ENCODE results near the gene FGF18.

Gene FGF18

DNA sequence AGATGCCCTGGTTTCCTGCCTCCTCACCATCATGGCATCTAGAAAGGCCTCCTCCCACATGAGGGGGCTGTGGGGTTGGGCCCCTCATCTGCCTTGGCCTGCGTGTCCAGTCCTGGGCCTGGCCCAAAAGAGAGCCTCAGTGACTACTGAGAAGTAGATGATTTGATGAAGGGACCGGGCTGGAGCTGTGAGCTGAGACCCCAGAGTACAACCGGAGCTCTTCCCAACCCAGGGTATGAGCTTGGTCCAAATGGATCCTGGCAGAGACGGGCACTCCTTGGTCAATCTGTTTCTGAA, 62.9 kb downstream of the FGF18 start:
- peaks cover 2% of the 10 kb centered on the region for H3K4me1 ChIP-seq (ENCODE audit: control insufficient read depth, insufficient read depth, low read length)
- no peak overlapping the region for H3K4me3 ChIP-seq (ENCODE audit: insufficient read depth, low read depth, low read length)
- 79 to 84% methylated on average over 4 of the region's 4 CpGs for WGBS, 2 experiments
- H3K9me3 ChIP-seq (ENCODE audit: control insufficient read depth, low read length) = no peaks in the 10 kb centered on the region
- no peaks in the 10 kb centered on the region for H3K36me3 ChIP-seq (ENCODE audit: control insufficient read depth, insufficient read depth, low read length)
- no peaks in the 10 kb centered on the region for H3K27me3 ChIP-seq (ENCODE audit: control insufficient read depth, insufficient read depth, low read length, poor library complexity, severe bottlenecking)
- no peak overlapping the region for H3K27ac ChIP-seq (ENCODE audit: insufficient read depth, low read depth, low read length, poor library complexity, severe bottlenecking)

DNA sequence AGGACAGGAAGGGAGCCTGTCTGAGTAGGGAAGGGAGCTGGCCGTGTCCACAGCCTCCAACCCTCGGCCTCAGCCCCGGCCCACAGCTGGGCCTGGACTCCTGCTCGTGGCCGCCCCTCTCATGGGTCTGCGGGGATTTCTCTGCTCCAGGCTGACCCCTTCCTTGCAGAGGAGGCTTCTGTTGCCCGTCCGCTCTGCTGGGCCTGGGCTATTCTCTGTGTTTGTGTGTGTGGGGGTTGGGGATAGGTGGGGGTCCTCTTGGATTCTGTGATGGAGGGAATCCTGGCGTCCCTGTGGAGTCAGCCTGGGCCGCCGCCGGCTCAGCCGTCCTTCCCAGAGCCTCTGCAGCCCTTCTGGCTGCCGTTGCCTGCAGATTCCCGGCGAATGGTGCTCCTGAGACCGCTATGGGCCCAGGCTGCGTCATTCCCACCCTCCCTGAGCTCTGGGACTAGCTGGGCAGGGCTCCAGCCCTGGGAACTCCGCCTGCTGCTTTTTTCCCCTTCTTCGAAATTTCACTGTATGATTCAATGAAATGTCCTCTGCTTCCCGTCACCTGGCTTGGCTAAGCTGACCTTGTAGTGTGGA, 64.2 kb downstream of the FGF18 start:
- Histone ChIP-seq H3K27me3 (ENCODE audit: control insufficient read depth, insufficient read depth, low read length, poor library complexity, severe bottlenecking) (no peaks in the 10 kb centered on the region), H3K4me3 (ENCODE audit: insufficient read depth, low read depth, low read length) (no peak overlapping the region), H3K4me1 (ENCODE audit: control insufficient read depth, insufficient read depth, low read length) (peaks cover 2% of the 10 kb centered on the region), H3K27ac (ENCODE audit: insufficient read depth, low read depth, low read length, poor library complexity, severe bottlenecking) (no peak overlapping the region), H3K36me3 (ENCODE audit: control insufficient read depth, insufficient read depth, low read length) (no peaks in the 10 kb centered on the region), H3K9me3 (ENCODE audit: control insufficient read depth, low read length) (no peaks in the 10 kb centered on the region)
- 76 to 78% methylated on average over 21 of the region's 21 CpGs for WGBS, 2 experiments

DNA sequence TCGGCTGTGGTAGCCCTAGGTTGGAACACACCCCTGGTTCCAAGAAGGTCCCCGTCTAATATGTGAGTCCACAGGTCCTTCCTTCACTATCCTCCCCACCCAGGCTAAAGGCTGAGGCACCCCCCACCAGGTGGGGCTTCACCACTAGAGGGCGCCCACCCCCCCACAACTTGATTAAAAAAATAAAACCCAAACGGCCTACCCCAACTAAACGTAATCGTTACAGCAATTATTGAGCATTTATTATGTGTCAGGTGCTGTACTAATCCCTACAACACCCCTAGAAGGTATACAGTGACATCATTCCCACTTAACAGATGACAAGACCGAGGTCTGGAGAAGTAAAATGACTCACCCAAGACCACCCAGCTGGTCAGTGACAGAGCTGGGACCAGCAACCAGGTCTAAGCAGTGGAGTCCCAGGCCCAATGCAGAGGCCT, 65.0 kb downstream of the FGF18 start:
- no peaks in the 10 kb centered on the region for H3K9me3 ChIP-seq (ENCODE audit: control insufficient read depth, low read length)
- WGBS, 2 experiments = 66 to 68% methylated on average over 7 of the region's 7 CpGs
- no peaks in the 10 kb centered on the region for H3K36me3 ChIP-seq (ENCODE audit: control insufficient read depth, insufficient read depth, low read length)
- H3K4me3 ChIP-seq (ENCODE audit: insufficient read depth, low read depth, low read length) = no peak overlapping the region
- H3K4me1 ChIP-seq (ENCODE audit: control insufficient read depth, insufficient read depth, low read length) = peaks cover 2% of the 10 kb centered on the region
- H3K27ac ChIP-seq (ENCODE audit: insufficient read depth, low read depth, low read length, poor library complexity, severe bottlenecking) = no peak overlapping the region
- H3K27me3 ChIP-seq (ENCODE audit: control insufficient read depth, insufficient read depth, low read length, poor library complexity, severe bottlenecking) = no peaks in the 10 kb centered on the region

DNA sequence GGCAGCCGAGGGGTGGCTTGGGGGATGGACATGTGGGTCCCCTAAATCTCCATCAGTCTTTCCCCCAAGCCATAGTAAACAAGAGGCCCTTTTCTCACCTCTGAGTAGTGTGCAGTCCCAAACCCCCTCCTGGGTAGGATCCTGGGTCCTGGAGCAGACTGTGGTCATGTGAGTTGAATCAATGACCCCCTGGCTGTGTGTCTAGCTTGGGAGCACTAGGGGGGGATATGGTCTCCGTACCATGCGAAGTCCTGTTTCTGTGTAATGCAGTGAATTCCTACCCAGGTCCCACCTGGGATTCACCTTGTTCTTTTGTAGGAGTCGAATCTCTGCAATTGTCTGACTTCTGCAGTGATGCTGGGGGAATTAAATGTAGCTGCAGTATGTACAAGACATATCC, 66.2 kb downstream of the FGF18 start:
- Histone ChIP-seq H3K36me3 (ENCODE audit: control insufficient read depth, insufficient read depth, low read length) (no peaks in the 10 kb centered on the region), H3K4me1 (ENCODE audit: control insufficient read depth, insufficient read depth, low read length) (peaks cover 2% of the 10 kb centered on the region), H3K4me3 (ENCODE audit: insufficient read depth, low read depth, low read length) (no peak overlapping the region), H3K9me3 (ENCODE audit: control insufficient read depth, low read length) (no peaks in the 10 kb centered on the region), H3K27me3 (ENCODE audit: control insufficient read depth, insufficient read depth, low read length, poor library complexity, severe bottlenecking) (no peaks in the 10 kb centered on the region), H3K27ac (ENCODE audit: insufficient read depth, low read depth, low read length, poor library complexity, severe bottlenecking) (no peak overlapping the region)
- WGBS, 2 experiments = 89 to 91% methylated on average over 4 of the region's 4 CpGs

DNA sequence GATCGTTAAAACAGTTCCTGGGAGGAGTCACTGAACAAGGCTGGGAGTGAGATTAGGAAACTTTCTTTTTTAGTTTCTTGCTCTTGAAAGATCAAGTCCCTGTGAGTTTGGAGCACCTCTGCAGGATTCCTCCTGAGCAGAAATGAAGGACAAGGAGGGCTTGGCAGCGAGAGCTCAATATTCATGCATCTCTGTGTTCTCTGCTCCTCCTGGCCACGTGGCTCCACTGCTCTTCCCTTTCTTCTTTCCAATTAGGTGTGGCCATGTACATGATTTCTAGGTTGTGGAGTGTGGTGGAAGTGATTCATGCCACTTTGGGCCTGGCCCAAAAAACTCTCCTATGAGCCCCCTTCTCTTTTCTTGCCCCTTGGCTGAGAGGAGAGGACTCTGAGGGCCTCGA, 67.2 kb downstream of the FGF18 start:
- Histone ChIP-seq H3K36me3 (ENCODE audit: control insufficient read depth, insufficient read depth, low read length) (no peaks in the 10 kb centered on the region), H3K4me1 (ENCODE audit: control insufficient read depth, insufficient read depth, low read length) (peaks cover 2% of the 10 kb centered on the region), H3K27ac (ENCODE audit: insufficient read depth, low read depth, low read length, poor library complexity, severe bottlenecking) (no peak overlapping the region), H3K27me3 (ENCODE audit: control insufficient read depth, insufficient read depth, low read length, poor library complexity, severe bottlenecking) (no peaks in the 10 kb centered on the region), H3K9me3 (ENCODE audit: control insufficient read depth, low read length) (no peaks in the 10 kb centered on the region), H3K4me3 (ENCODE audit: insufficient read depth, low read depth, low read length) (no peak overlapping the region)
- 87 to 94% methylated on average over 4 of the region's 4 CpGs for WGBS, 2 experiments

DNA sequence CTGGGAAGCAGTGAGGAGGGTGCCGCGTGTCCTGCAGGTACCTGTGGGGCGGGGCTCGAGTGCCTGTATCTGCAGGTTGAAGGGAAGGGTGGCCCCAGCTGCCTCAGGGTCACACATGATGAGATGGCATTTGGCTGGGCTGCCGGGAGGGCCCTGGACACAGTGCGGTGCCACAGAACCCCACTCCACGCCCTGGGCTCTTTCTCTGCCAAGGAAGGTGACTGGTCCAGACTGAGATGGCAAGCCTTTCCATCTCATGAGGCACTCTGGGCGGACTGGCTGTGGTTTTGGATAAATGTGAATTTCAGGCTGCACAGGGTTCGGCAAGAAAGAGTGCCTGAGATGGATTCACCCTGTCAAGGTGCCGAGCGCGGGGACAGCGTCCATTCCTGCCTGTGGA, 69.4 kb downstream of the FGF18 start:
- H3K27me3 ChIP-seq (ENCODE audit: control insufficient read depth, insufficient read depth, low read length, poor library complexity, severe bottlenecking) = no peaks in the 10 kb centered on the region
- no peak overlapping the region for H3K4me3 ChIP-seq (ENCODE audit: insufficient read depth, low read depth, low read length)
- WGBS, 2 experiments = 92 to 93% methylated on average over 13 of the region's 13 CpGs
- no peak overlapping the region for H3K27ac ChIP-seq (ENCODE audit: insufficient read depth, low read depth, low read length, poor library complexity, severe bottlenecking)
- peaks cover 5% of the 10 kb centered on the region for H3K4me1 ChIP-seq (ENCODE audit: control insufficient read depth, insufficient read depth, low read length)
- no peaks in the 10 kb centered on the region for H3K36me3 ChIP-seq (ENCODE audit: control insufficient read depth, insufficient read depth, low read length)
- no peaks in the 10 kb centered on the region for H3K9me3 ChIP-seq (ENCODE audit: control insufficient read depth, low read length)

DNA sequence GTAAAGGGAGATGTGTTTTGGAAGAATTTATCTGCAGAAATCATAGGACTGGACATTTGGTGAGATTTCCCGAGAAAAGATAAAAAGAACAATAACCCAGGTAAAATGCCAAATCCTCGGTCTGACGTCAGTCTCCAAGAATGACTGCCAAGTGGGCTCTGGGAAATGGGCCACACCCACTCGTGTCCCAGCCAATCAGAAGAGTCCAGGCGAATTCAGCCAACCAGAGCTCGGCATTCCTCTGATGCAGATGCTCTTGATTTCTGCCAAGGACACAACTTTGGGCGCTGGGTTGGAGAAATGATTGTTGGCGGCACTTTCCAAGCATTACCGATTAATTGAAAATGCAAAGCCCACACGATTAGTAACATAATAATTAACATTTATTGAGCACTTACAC, 73.3 kb downstream of the FGF18 start:
- Histone ChIP-seq H3K9me3 (ENCODE audit: control insufficient read depth, low read length) (no peaks in the 10 kb centered on the region), H3K27ac (ENCODE audit: insufficient read depth, low read depth, low read length, poor library complexity, severe bottlenecking) (no peak overlapping the region), H3K4me3 (ENCODE audit: insufficient read depth, low read depth, low read length) (no peak overlapping the region), H3K36me3 (ENCODE audit: control insufficient read depth, insufficient read depth, low read length) (no peaks in the 10 kb centered on the region), H3K27me3 (ENCODE audit: control insufficient read depth, insufficient read depth, low read length, poor library complexity, severe bottlenecking) (no peaks in the 10 kb centered on the region), H3K4me1 (ENCODE audit: control insufficient read depth, insufficient read depth, low read length) (peaks cover 15% of the 10 kb centered on the region)
- WGBS, 2 experiments = 93 to 94% methylated on average over 10 of the region's 10 CpGs

DNA sequence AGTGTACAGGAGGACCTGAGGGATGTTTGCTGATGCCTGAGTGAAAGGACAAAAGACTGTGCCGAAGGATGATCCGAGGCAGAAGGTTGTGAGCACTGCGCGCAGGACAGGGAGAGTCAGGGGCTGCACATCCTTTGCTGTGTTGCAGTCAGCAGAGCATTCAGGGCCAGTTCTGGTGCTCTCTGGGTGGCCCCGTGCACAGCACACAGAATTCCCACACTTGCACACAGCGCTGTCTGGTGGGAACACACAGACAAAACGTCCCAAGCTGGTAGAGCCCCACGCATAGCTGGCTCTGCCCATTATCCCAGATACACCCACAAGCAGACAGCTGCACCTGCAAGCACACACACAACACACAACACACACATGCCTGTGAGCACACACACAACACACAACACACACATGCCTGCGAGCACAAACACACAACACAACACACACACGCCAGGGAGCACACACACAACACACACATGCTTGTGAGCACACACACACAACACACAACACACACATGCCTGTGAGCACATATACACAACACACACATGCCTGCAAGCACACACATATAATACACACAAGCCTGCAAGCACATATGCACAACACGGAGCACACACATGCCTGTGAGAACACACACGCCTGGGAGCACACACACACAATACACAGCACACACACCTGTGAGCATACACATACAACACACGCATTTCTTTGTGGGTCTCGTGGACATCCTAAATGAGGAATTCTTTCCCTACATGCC, 74.4 kb downstream of the FGF18 start:
- Histone ChIP-seq H3K27me3 (ENCODE audit: control insufficient read depth, insufficient read depth, low read length, poor library complexity, severe bottlenecking) (no peaks in the 10 kb centered on the region), H3K4me1 (ENCODE audit: control insufficient read depth, insufficient read depth, low read length) (peaks cover 15% of the 10 kb centered on the region), H3K4me3 (ENCODE audit: insufficient read depth, low read depth, low read length) (no peak overlapping the region), H3K27ac (ENCODE audit: insufficient read depth, low read depth, low read length, poor library complexity, severe bottlenecking) (no peak overlapping the region), H3K9me3 (ENCODE audit: control insufficient read depth, low read length) (no peaks in the 10 kb centered on the region), H3K36me3 (ENCODE audit: control insufficient read depth, insufficient read depth, low read length) (no peaks in the 10 kb centered on the region)
- 89 to 91% methylated on average over 14 of the region's 14 CpGs for WGBS, 2 experiments

DNA sequence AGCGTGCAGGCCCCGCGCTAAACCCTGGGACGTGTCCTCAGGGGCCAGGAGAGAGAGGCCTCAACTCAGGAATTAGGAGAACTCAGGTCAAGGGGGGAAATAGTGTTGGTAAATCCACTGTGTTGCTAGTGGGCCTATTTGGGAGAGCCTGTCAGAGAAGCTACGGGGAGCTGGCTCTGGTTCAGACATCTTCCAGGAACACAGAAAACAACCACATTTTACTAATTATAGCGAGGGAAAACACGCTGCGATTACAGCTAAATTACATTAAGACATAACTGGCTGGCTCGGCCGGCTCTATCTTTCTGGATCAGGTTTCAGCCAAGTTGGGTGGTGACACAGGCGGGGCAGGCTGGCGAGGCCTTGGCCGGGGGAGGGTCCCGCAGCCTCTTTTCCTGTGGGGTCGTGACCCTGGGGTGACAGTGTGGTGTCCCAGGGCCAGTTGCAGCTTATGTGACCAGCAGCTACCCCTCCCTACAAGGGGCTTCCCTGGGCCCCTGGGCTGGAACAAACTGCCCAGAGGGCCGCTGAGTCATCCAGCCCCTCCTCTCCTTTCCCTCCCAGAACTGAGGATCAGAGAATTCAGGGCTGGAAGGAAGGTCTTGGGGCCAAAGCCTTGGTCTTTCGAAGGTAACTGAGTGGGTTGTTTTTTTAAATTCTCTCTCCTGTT, 75.1 kb downstream of the FGF18 start:
- WGBS, 2 experiments = 19 to 20% methylated on average over 17 of the region's 17 CpGs
- H3K27me3 ChIP-seq (ENCODE audit: control insufficient read depth, insufficient read depth, low read length, poor library complexity, severe bottlenecking) = no peaks in the 10 kb centered on the region
- H3K36me3 ChIP-seq (ENCODE audit: control insufficient read depth, insufficient read depth, low read length) = no peaks in the 10 kb centered on the region
- H3K4me3 ChIP-seq (ENCODE audit: insufficient read depth, low read depth, low read length) = no peak overlapping the region
- no peaks in the 10 kb centered on the region for H3K9me3 ChIP-seq (ENCODE audit: control insufficient read depth, low read length)
- peaks cover 15% of the 10 kb centered on the region for H3K4me1 ChIP-seq (ENCODE audit: control insufficient read depth, insufficient read depth, low read length)
- peak overlapping the region; percentile 52 for H3K27ac ChIP-seq (ENCODE audit: insufficient read depth, low read depth, low read length, poor library complexity, severe bottlenecking)

DNA sequence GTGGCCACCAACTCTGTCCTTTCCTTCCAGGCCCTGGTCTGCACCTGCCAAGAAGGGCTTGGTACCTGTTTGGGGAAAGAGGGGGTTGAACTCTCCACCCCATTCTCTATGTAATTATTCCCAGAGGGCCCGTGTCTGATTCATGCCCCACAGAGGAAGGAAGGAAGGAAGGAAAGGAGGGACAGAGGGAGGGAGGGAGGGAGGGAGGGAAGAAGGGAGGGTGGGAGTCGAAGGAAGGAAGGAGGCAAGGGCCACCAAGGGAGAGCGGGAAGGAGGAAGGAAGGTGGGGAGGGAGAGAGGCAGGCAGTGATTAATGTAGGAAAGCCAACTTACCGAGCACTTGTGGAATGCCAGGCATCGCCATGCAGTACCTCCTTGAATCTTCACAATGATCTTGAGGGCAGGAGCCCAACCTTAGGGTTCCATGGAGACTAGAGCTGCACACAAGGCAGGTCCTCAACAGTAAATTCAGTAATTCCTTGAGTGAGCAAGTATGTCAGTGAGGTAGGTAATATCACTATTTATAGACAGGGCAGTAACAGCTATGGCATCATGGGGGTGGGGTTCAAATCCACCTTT, 75.8 kb downstream of the FGF18 start:
- no peaks in the 10 kb centered on the region for H3K36me3 ChIP-seq (ENCODE audit: control insufficient read depth, insufficient read depth, low read length)
- no peaks in the 10 kb centered on the region for H3K27me3 ChIP-seq (ENCODE audit: control insufficient read depth, insufficient read depth, low read length, poor library complexity, severe bottlenecking)
- no peak overlapping the region for H3K4me3 ChIP-seq (ENCODE audit: insufficient read depth, low read depth, low read length)
- 65 to 71% methylated on average over 5 of the region's 5 CpGs for WGBS, 2 experiments
- no peaks in the 10 kb centered on the region for H3K9me3 ChIP-seq (ENCODE audit: control insufficient read depth, low read length)
- peaks cover 15% of the 10 kb centered on the region for H3K4me1 ChIP-seq (ENCODE audit: control insufficient read depth, insufficient read depth, low read length)
- peak overlapping the region; percentile 52 for H3K27ac ChIP-seq (ENCODE audit: insufficient read depth, low read depth, low read length, poor library complexity, severe bottlenecking)

Measured in ectodermal cell (in vitro differentiated cells).